ENCODE data around the gene FAM50B.

Gene FAM50B

DNA sequence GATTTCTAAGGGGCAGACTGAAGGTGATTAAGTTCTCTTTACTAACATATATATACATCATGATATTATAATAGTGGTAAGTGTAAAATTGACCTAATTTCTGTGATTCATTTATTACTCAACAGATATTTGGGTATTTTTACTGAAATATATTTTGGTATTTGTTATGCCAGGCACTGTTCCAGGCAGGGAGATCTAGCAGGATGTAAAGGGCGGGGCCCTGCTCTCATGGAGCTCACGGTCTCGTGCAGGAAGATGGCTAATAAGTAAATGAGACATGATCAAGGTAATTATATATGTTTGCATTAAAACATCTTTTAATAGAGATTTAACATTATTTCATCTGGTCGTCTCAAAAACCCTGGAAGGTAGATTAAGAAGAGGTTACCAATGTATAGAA lies 27.7 kb downstream of the FAM50B start:
- no peak overlapping the region for H3K4me3 ChIP-seq (ENCODE audit: low read length)
- TF ChIP-seq, protein P1, sequence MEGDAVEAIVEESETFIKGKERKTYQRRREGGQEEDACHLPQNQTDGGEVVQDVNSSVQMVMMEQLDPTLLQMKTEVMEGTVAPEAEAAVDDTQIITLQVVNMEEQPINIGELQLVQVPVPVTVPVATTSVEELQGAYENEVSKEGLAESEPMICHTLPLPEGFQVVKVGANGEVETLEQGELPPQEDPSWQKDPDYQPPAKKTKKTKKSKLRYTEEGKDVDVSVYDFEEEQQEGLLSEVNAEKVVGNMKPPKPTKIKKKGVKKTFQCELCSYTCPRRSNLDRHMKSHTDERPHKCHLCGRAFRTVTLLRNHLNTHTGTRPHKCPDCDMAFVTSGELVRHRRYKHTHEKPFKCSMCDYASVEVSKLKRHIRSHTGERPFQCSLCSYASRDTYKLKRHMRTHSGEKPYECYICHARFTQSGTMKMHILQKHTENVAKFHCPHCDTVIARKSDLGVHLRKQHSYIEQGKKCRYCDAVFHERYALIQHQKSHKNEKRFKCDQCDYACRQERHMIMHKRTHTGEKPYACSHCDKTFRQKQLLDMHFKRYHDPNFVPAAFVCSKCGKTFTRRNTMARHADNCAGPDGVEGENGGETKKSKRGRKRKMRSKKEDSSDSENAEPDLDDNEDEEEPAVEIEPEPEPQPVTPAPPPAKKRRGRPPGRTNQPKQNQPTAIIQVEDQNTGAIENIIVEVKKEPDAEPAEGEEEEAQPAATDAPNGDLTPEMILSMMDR (conservative IDR thresholded peaks at IDR 0.05; ENCODE audit: low read depth, low read length) = no peak
- no peak for DNase-seq (ENCODE audit: low read depth)

DNA sequence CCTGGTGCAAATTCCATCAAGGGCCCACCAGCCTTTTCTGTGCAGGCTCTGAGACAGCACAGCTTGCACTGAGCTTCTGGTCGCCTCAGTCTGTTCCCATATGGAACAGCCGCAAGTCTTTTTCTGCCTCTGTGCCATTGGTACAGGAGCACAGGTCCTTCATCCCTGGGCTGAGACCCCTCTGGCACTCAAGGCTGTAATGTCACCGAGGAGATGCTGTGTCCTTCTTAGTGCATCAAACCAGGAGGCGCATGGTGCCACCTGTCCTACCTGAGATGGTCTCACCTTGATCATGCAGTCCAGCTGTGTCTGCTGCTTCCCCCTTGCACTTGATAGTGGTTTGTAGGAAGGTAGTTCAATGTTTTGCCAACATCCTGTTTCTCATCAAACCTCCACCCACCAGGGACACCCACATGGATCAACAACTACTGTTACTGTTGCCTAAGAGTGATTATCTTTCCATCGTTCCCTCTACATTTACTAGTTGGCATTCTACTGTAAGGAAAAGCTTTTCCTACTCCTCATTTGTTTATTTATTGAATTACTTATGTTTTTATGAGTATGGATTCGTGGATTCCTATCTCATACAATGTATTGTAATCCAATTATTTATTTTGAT lies 29.0 kb downstream of the FAM50B start:
- no peak overlapping the region for H3K4me3 ChIP-seq (ENCODE audit: low read length)
- no peak for DNase-seq (ENCODE audit: low read depth)
- TF ChIP-seq, protein P1 (conservative IDR thresholded peaks at IDR 0.05; ENCODE audit: low read depth, low read length) = no peak

DNA sequence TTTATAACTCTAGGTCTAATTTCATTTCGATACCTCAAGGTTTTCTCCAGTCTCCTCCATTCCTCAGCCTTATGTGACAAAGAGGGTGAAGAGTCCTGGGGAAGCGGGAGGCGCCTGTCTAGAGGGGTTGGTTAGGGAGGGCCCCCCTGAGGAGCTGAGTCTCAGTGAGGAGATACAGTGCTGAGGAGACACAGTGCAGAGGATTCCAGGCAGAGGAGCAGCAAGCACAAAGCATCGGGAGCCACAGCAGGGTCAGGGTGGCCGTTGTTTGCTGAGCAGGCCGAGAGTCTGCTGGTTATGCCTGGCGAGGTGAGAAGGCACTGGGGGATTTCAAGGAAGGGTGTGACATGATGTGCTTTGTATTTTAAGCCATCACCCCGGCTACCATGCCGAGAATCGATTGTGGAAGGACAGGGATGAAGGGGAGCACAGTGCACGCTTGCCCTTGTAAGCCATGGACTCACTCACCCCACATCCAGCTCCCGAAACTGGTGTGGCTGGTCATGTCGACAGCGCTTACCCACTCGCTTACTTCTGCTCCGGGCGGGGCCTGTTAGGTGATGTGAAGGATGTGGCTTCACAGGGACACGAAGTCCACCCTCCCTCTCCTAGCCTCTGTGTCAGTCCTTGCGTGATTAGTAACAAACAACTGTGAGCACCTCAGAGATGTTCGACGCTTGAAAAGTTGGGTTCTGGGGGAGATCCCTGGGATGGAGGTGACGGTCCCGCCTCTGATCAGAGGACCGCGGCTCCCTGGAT lies 30.2 kb downstream of the FAM50B start:
- H3K4me3 ChIP-seq (ENCODE audit: low read length) = no peak overlapping the region
- TF ChIP-seq, protein P1 (conservative IDR thresholded peaks at IDR 0.05; ENCODE audit: low read depth, low read length) = no peak
- DNase-seq (ENCODE audit: low read depth) = no peak

DNA sequence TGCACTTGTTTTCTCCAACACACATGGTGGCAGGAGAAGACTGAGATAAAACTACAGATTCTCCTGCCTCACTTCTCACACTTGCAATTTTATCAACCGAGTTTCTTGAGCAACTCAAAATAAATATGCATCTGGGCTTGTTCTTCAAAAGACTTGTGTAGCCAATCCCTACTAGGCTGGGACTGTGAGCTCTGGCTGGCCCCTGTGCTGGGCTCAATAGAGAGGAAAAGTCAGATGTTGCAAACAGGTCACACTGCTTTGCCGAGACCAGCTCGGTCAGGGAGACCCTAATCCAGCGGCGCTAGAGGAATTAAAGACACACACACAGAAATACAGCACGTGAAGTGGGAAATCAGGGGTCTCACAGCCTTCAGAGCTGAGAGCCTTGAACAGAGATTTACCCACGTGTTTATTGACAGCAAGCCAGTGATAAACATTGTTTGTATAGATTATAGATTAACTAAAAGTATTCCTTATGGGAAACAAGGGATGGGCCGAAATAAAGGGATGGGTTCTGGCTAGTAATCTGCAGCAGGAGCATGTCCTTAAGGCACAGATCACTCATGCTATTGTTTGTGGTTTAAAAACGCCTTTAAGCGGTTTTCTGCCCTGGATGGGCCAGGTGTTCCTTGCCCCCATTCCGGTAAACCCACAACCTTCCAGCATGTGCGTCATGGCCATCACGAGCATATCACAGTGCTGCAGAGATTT lies 32.7 kb downstream of the FAM50B start:
- no peak for DNase-seq (ENCODE audit: low read depth)
- H3K4me3 ChIP-seq (ENCODE audit: low read length) = no peak overlapping the region
- TF ChIP-seq, protein P1 (conservative IDR thresholded peaks at IDR 0.05; ENCODE audit: low read depth, low read length) = no peak

DNA sequence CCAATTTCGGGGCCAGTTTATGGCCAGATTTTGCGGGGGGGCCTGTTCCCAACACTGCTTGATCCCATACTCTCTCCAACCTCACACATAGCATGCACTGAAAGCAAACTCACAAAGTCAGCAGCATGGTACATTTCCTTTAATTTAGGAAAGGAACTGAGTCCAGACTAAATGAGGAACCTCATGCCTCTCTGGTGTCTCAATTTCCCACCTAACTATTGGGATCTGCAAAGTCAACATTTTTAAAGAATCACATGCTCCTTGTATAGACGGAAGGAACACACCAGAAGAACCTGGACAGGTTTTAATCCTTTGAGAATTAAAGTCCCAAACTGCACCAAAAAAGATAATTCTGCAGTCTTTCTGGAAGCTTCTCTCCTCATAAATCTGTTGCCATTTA lies 33.3 kb downstream of the FAM50B start:
- DNase-seq (ENCODE audit: low read depth) = no peak
- TF ChIP-seq, protein P1 (conservative IDR thresholded peaks at IDR 0.05; ENCODE audit: low read depth, low read length) = no peak
- no peak overlapping the region for H3K4me3 ChIP-seq (ENCODE audit: low read length)

DNA sequence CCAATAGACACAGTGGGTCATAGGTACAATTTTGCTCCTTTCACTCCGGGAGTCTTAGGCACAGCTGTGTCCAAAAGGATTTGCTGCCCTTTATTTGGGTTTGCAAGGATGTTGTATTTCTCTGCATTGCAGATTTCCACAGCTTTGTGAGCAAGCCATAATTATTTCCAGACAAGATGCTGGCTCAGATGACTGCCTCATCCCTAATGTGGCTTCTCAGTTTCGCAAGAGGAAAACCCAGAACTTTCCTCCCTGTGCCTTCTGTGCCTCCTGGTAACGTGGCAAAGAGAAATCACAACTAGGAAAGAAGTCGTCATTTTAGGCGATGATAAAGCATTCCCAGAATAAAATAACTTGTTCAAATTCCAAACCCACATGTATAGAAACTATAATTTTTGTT lies 33.7 kb downstream of the FAM50B start:
- no peak overlapping the region for H3K4me3 ChIP-seq (ENCODE audit: low read length)
- DNase-seq (ENCODE audit: low read depth) = no peak
- TF ChIP-seq, protein P1 (conservative IDR thresholded peaks at IDR 0.05; ENCODE audit: low read depth, low read length) = no peak

All from retinal pigment epithelial cell (primary cell).